ENCODE data around the gene SZRD1. TPM values are rescaled to one million over a fixed set of nuclear protein-coding genes. Genes with fewer than 3 reads are reported as not detected.

The SZRD1 gene
- total and polyA plus RNA-seq, 9 of the 15 experiments (the other 6 are each of a cell fraction or from before 2014, with no cell fraction given): 3.9 to 149 (median 82.5) TPM

GRCh38 chr1:16348414-16349182 lies 18.4 kb upstream of the SZRD1 start (continued):
- TF ChIP-seq MLLT1 (IDR thresholded peaks at IDR 0.05) (0 out of 4 replicates have a peak, but pooled peaks of 1 of the 2 experiments have one; percentile 34), ZNF3 (CRISPR knock-in tag; IDR thresholded peaks at IDR 0.05) (no peak), SMARCA4 (IDR thresholded peaks at IDR 0.05) (peak; percentile 29; the same call in 1 of the 2 replicates), FOSL1 (tag; conservative IDR thresholded peaks at IDR 0.05) (peak; percentile 71), ATF3 (IDR thresholded peaks at IDR 0.05) (peak; percentile 84), ATF3 (CRISPR knock-in tag; conservative IDR thresholded peaks at IDR 0.05) (no peak), CEBPB (tag; IDR thresholded peaks at IDR 0.05) (peak; percentile 78), MEIS2 (IDR thresholded peaks at IDR 0.05; ENCODE audit: partially characterized antibody) (peak; percentile 68), SMARCC2 (IDR thresholded peaks at IDR 0.05; ENCODE audit: low read depth) (peak; percentile 37; the same call in 1 of the 2 replicates), CEBPG (CRISPR knock-in tag; IDR thresholded peaks at IDR 0.05) (0 out of 2 replicates have a peak, but pooled peaks have one; percentile 10), CEBPG (tag; conservative IDR thresholded peaks at IDR 0.05 in 1 of 2, IDR thresholded peaks at IDR 0.05 in 1 of 2) (peak in 1 of 2 experiments; percentile 35; a peak in 2 of 4 replicates), ERF (CRISPR knock-in tag; IDR thresholded peaks at IDR 0.05) (no peak)
